DND-41 (cell line): ENCODE data around the gene UBA5.

Experiments
- CTCF ChIP-seq: IDR thresholded peaks from 2 replicates; pipeline ENCODE4 v1.5.1; 2012; ENCODE audit warnings: borderline replicate concordance, low read length, moderate library complexity, mild to moderate bottlenecking; ENCODE audit not compliant: poor library complexity, severe bottlenecking; ENCODE audit errors: extremely low read depth
- EZH2 ChIP-seq: IDR thresholded peaks from 3 replicates; pipeline ENCODE4 v1.6.1; 2012; ENCODE audit warnings: borderline replicate concordance, low read depth, mild to moderate bottlenecking, moderate library complexity, low read length, inconsistent platforms; ENCODE audit not compliant: severe bottlenecking

- TF ChIP-seq CTCF: no peak
- TF ChIP-seq EZH2: no peak
Measured at GRCh38 chr3:132694991-132695390, 34.9 kb downstream of the UBA5 start.
